ENCODE data around the gene PPARD.

Gene PPARD

DNA sequence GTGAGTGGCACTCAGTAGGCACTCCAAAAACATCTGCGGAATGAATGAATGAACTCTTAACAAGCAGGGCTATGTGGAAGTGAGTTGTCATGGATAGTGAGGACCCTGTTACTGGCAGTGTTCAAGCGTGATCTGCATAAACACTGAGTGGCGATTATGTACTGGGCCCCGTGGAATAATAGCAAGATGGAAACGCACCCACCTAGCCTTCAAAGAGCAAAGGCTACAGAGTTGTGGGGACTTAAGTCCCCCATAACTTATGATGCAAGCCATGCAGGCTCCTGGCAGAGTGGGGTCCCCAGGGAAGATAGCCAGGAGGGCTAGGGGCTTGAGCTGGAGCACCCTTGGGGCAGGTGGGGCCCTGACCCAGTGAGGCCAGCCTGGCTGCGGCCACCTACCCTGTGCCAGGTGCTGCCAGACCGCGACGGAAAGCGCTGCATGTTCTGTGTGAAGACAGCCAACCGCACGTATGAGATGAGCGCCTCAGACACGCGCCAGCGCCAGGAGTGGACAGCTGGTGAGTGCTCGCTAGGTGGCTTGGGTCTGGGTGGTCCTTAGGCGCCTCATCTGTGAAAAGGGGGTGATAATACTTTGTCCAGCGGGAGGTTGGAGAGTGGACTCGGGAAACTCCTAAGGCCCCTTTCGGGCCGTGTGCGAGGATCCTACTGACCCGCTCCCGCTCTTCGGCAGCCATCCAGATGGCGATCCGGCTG is 24.7 kb upstream of the PPARD start:
- no peak for TF ChIP-seq EP300 (IDR thresholded peaks at IDR 0.05; ENCODE audit: borderline replicate concordance)
- TF ChIP-seq ZBTB7A (IDR thresholded peaks at IDR 0.05; ENCODE audit: low read depth), result no peak
- no peak for TF ChIP-seq EGR1 (IDR thresholded peaks at IDR 0.05)
- TF ChIP-seq YY1 (IDR thresholded peaks at IDR 0.05; ENCODE audit: low read depth), result no peak
- TF ChIP-seq NFIC (IDR thresholded peaks at IDR 0.05), result no peak
- TF ChIP-seq FOXM1 (IDR thresholded peaks at IDR 0.05; ENCODE audit: borderline replicate concordance, low read depth), result no peak
- TF ChIP-seq, protein P1, sequence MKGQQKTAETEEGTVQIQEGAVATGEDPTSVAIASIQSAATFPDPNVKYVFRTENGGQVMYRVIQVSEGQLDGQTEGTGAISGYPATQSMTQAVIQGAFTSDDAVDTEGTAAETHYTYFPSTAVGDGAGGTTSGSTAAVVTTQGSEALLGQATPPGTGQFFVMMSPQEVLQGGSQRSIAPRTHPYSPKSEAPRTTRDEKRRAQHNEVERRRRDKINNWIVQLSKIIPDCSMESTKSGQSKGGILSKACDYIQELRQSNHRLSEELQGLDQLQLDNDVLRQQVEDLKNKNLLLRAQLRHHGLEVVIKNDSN (IDR thresholded peaks at IDR 0.05), result no peak
- no peak for TF ChIP-seq CREB1 (IDR thresholded peaks at IDR 0.05; ENCODE audit: low read depth)
- TF ChIP-seq, protein P2, sequence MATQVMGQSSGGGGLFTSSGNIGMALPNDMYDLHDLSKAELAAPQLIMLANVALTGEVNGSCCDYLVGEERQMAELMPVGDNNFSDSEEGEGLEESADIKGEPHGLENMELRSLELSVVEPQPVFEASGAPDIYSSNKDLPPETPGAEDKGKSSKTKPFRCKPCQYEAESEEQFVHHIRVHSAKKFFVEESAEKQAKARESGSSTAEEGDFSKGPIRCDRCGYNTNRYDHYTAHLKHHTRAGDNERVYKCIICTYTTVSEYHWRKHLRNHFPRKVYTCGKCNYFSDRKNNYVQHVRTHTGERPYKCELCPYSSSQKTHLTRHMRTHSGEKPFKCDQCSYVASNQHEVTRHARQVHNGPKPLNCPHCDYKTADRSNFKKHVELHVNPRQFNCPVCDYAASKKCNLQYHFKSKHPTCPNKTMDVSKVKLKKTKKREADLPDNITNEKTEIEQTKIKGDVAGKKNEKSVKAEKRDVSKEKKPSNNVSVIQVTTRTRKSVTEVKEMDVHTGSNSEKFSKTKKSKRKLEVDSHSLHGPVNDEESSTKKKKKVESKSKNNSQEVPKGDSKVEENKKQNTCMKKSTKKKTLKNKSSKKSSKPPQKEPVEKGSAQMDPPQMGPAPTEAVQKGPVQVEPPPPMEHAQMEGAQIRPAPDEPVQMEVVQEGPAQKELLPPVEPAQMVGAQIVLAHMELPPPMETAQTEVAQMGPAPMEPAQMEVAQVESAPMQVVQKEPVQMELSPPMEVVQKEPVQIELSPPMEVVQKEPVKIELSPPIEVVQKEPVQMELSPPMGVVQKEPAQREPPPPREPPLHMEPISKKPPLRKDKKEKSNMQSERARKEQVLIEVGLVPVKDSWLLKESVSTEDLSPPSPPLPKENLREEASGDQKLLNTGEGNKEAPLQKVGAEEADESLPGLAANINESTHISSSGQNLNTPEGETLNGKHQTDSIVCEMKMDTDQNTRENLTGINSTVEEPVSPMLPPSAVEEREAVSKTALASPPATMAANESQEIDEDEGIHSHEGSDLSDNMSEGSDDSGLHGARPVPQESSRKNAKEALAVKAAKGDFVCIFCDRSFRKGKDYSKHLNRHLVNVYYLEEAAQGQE (IDR thresholded peaks at IDR 0.05; ENCODE audit: low read depth), result no peak
- TF ChIP-seq TAF1 (IDR thresholded peaks at IDR 0.05; ENCODE audit: low read depth), result no peak
- TF ChIP-seq, protein P3, sequence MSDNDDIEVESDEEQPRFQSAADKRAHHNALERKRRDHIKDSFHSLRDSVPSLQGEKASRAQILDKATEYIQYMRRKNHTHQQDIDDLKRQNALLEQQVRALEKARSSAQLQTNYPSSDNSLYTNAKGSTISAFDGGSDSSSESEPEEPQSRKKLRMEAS (IDR thresholded peaks at IDR 0.05), result no peak

DNA sequence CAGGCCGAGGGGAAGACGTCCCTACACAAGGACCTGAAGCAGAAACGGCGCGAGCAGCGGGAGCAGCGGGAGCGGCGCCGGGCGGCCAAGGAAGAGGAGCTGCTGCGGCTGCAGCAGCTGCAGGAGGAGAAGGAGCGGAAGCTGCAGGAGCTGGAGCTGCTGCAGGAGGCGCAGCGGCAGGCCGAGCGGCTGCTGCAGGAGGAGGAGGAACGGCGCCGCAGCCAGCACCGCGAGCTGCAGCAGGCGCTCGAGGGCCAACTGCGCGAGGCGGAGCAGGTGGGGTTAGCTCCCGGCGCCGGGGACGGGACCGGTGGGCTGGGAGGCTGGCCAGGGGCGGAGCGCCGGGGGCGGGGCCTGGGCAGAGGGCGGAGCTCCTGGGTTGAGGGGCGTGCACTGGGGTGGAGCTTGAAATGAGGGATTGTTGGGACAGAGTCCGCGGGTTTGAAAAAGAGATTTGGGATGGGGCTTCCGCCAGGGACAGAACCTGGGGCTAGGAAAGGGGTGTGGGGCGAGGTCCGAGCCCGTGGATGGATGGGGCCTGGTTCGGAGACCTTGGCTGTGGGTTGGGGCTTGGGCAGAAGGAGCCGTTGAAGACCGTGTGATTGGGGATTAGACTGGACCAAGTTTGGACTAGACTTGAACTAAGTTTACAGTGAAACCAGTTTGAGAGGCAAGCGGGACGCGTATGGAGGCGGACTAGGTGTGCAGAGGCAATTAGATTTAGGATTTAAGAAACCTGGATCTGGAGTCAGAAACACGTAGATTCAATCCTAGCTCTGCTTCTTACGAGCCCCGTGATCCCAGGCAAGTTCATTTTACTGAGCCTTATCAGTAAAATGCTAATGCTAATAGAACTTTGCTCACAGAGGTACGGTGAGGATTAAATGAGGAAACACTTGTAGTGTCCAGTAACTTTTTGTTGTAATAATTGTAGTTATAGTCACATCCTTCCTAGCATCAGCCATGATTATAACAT is 23.9 kb upstream of the PPARD start:
- no peak for TF ChIP-seq NFIC (IDR thresholded peaks at IDR 0.05)
- TF ChIP-seq CREB1 (IDR thresholded peaks at IDR 0.05; ENCODE audit: low read depth), result no peak
- no peak for TF ChIP-seq FOXM1 (IDR thresholded peaks at IDR 0.05; ENCODE audit: borderline replicate concordance, low read depth)
- TF ChIP-seq RAD21 (IDR thresholded peaks at IDR 0.05; ENCODE audit: low read depth), result peak; percentile 18; the same call in 1 of the 2 replicates
- TF ChIP-seq, protein P1 (IDR thresholded peaks at IDR 0.05), result peak; percentile 31; the same call in 1 of the 2 replicates
- TF ChIP-seq TEAD4 (IDR thresholded peaks at IDR 0.05), result no peak
- TF ChIP-seq CEBPB (IDR thresholded peaks at IDR 0.05), result no peak
- no peak for TF ChIP-seq YY1 (IDR thresholded peaks at IDR 0.05; ENCODE audit: low read depth)
- no peak; the same call in 1 of the 2 replicates for TF ChIP-seq TAF1 (IDR thresholded peaks at IDR 0.05; ENCODE audit: low read depth)
- peak; percentile 56; the same call in 1 of the 2 replicates for TF ChIP-seq ZBTB7A (IDR thresholded peaks at IDR 0.05; ENCODE audit: low read depth)
- no peak; the same call in 1 of the 2 replicates for TF ChIP-seq TCF12 (IDR thresholded peaks at IDR 0.05; ENCODE audit: low read depth)
- TF ChIP-seq, protein P3 (IDR thresholded peaks at IDR 0.05), result peak; percentile 88
- TF ChIP-seq, protein P2 (IDR thresholded peaks at IDR 0.05; ENCODE audit: low read depth), result no peak
- TF ChIP-seq EP300 (IDR thresholded peaks at IDR 0.05; ENCODE audit: borderline replicate concordance), result 0 out of 2 replicates have a peak, but pooled peaks have one; percentile 39
- no peak for TF ChIP-seq EGR1 (IDR thresholded peaks at IDR 0.05)

DNA sequence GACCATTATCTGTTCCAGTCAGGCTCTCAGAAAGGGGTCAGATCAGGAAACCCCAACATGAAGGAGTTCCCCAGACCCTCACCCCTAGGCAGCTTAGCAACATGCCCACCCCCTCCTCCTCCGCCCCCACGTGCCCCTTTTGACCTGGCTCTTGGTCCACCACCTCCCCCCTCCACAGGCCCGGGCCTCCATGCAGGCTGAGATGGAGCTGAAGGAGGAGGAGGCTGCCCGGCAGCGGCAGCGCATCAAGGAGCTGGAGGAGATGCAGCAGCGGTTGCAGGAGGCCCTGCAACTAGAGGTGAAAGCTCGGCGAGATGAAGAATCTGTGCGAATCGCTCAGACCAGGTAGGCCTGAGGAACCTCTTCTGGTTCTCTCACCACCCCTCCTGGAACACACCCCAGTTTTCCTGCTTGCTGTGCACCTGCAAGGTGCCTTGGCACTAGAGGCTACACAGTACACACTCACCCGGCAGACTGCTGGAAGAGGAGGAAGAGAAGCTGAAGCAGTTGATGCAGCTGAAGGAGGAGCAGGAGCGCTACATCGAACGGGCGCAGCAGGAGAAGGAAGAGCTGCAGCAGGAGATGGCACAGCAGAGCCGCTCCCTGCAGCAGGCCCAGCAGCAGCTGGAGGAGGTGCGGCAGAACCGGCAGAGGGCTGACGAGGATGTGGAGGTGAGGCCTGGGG is 22.9 kb upstream of the PPARD start:
- TF ChIP-seq EP300 (IDR thresholded peaks at IDR 0.05; ENCODE audit: borderline replicate concordance), result no peak
- no peak for TF ChIP-seq TCF12 (IDR thresholded peaks at IDR 0.05; ENCODE audit: low read depth)
- no peak for TF ChIP-seq TEAD4 (IDR thresholded peaks at IDR 0.05)
- no peak for TF ChIP-seq ZBTB7A (IDR thresholded peaks at IDR 0.05; ENCODE audit: low read depth)
- TF ChIP-seq TAF1 (IDR thresholded peaks at IDR 0.05; ENCODE audit: low read depth), result no peak
- TF ChIP-seq, protein P2 (IDR thresholded peaks at IDR 0.05; ENCODE audit: low read depth), result no peak
- TF ChIP-seq FOXM1 (IDR thresholded peaks at IDR 0.05; ENCODE audit: borderline replicate concordance, low read depth), result no peak
- TF ChIP-seq NFIC (IDR thresholded peaks at IDR 0.05), result no peak
- TF ChIP-seq YY1 (IDR thresholded peaks at IDR 0.05; ENCODE audit: low read depth), result no peak
- TF ChIP-seq, protein P1 (IDR thresholded peaks at IDR 0.05), result no peak
- TF ChIP-seq EGR1 (IDR thresholded peaks at IDR 0.05), result no peak
- no peak for TF ChIP-seq RAD21 (IDR thresholded peaks at IDR 0.05; ENCODE audit: low read depth)
- no peak for TF ChIP-seq CEBPB (IDR thresholded peaks at IDR 0.05)
- no peak for TF ChIP-seq CREB1 (IDR thresholded peaks at IDR 0.05; ENCODE audit: low read depth)
- TF ChIP-seq, protein P3 (IDR thresholded peaks at IDR 0.05), result no peak
